ENCODE measurements around the gene MATN4. TPM values are rescaled to one million over a fixed set of nuclear protein-coding genes. Genes with fewer than 3 reads are reported as not detected.
"Not testable (repeated sequence)": the region's sequence is repeated elsewhere in the genome, so short reads cannot be mapped to it uniquely, and the experiment has no call there.

The MATN4 gene
- 0.29 TPM for total RNA-seq
- long read RNA-seq, partial matches to known transcripts: 1 of 2 reads
- long read RNA-seq, other reads (novel, unspliced or antisense): 1 of 2 reads

GRCh38 chr20:45308117-45308778 is at the start of gene MATN4:
Gene MATN4 (minus strand): TSS chr20:45308299. CDS start chr20:45305582, 2,717 bp downstream.
- Histone ChIP-seq H3K27me3 (peaks cover 35% of the 10 kb centered on the region), H3K9me3 (no peaks in the 10 kb centered on the region), H3K4me3 (no peak within 1 kb of the TSS), H3K4me1 (no peaks in the 10 kb centered on the region), H3K27ac (no peak within 1 kb of the TSS), H3K36me3 (no peaks in the 10 kb centered on the region)
- peak; percentile 64 for ATAC-seq
- peak; percentile 21 for TF ChIP-seq CTCF (IDR thresholded peaks at IDR 0.05)
- peak; percentile 82 for DNase-seq
- intact Hi-C loops (cut with DNase I): no loop called here

GRCh38 chr20:45355209-45356084 is 47.3 kb upstream of the MATN4 start:
- H3K9me3 ChIP-seq: no peaks in the 10 kb centered on the region

GRCh38 chr20:45354423-45355208 is 46.5 kb upstream of the MATN4 start:
- TF ChIP-seq CTCF (IDR thresholded peaks at IDR 0.05): no peak
- Histone ChIP-seq H3K9me3 (no peaks in the 10 kb centered on the region), H3K27ac (no peak overlapping the region), H3K27me3 (no peaks in the 10 kb centered on the region), H3K4me1 (peaks cover 28% of the 10 kb centered on the region), H3K4me3 (no peak overlapping the region), H3K36me3 (no peaks in the 10 kb centered on the region)
- ATAC-seq (no peak), DNase-seq (no peak)
- intact Hi-C loops (cut with DNase I): no loop called here

More at GRCh38 chr20:45355209-45356084, 47.3 kb upstream of the MATN4 start:
- no peak for TF ChIP-seq CTCF (IDR thresholded peaks at IDR 0.05)
- Histone ChIP-seq H3K4me3 (no peak overlapping the region), H3K4me1 (peaks cover 36% of the 10 kb centered on the region), H3K27me3 (no peaks in the 10 kb centered on the region), H3K27ac (no peak overlapping the region), H3K36me3 (no peaks in the 10 kb centered on the region)
- DNase-seq (no peak), ATAC-seq (no peak)
- intact Hi-C loops (cut with DNase I): no loop called here

- DNase-seq (no peak), ATAC-seq (no peak)
- no peaks in the 10 kb centered on the region for H3K36me3 ChIP-seq
- intact Hi-C loops (cut with DNase I): no loop called here
- no peak for TF ChIP-seq CTCF (IDR thresholded peaks at IDR 0.05)
- H3K4me1 ChIP-seq: peaks cover 19% of the 10 kb centered on the region
- no peak overlapping the region for H3K27ac ChIP-seq
- no peaks in the 10 kb centered on the region for H3K27me3 ChIP-seq
- H3K9me3 ChIP-seq: no peaks in the 10 kb centered on the region
- H3K4me3 ChIP-seq: no peak overlapping the region
Measured at GRCh38 chr20:45353746-45354145, 45.6 kb upstream of the MATN4 start.

- no peaks in the 10 kb centered on the region for H3K9me3 ChIP-seq
- H3K27ac ChIP-seq: no peak overlapping the region
- DNase-seq (no peak), ATAC-seq (no peak)
- intact Hi-C loops (cut with DNase I): no loop called here
- TF ChIP-seq CTCF (IDR thresholded peaks at IDR 0.05): no peak
- H3K27me3 ChIP-seq: no peaks in the 10 kb centered on the region
- peaks cover 11% of the 10 kb centered on the region for H3K4me1 ChIP-seq
- no peak overlapping the region for H3K4me3 ChIP-seq
- H3K36me3 ChIP-seq: no peaks in the 10 kb centered on the region
Measured at GRCh38 chr20:45352729-45353128, 44.6 kb upstream of the MATN4 start.

GRCh38 chr20:45350795-45351194 is 42.7 kb upstream of the MATN4 start:
- H3K27ac ChIP-seq; DNase-seq; H3K36me3 ChIP-seq; ATAC-seq; intact Hi-C loops (cut with DNase I); H3K9me3 ChIP-seq; H3K4me3 ChIP-seq; H3K27me3 ChIP-seq: not testable (repeated sequence)
- H3K4me1 ChIP-seq: peaks cover 20% of the 10 kb centered on the region

Data from upper lobe of right lung (tissue), 1 donor.